Right renal pelvis (tissue), 4 donors: ENCODE results near the gene PIGL. TPM values are rescaled to one million over a fixed set of nuclear protein-coding genes. Genes with fewer than 3 reads are reported as not detected.
"Not testable (repeated sequence)": the region's sequence is repeated elsewhere in the genome, so short reads cannot be mapped to it uniquely, and the experiment has no call there.

Experiments
- DNase-seq, 4 donors: peaks; one replicate each; pipeline ENCODE4 v3.0.0-alpha.2; 2013; ENCODE audit warnings: low read depth in 4 of 4, low spot score in 3 of 4, missing footprints in 1 of 4
- polyA plus RNA-seq, 4 donors: library from polyadenylated mRNA; unstranded; fragments of 120-200 nt; gene quantifications; one replicate each; pipeline ENCODE4 v1.2.1, GENCODE V29; 2013; ENCODE audit not compliant: insufficient read length in 4 of 4

Gene PIGL
- polyA plus RNA-seq: 10 to 100 TPM; 23.6 to 28.9 (median 26.0) TPM

- DNase-seq: peak; percentile 85 to 91 (median 89)
Measured at GRCh38 chr17:16217002-16217635, at the start of gene PIGL. PIGL (plus strand) TSS chr17:16217210; CDS start chr17:16217227, 17 bp downstream.

- DNase-seq: no peak
Measured at GRCh38 chr17:16171613-16172012, 45.4 kb upstream of the PIGL start.

DNA sequence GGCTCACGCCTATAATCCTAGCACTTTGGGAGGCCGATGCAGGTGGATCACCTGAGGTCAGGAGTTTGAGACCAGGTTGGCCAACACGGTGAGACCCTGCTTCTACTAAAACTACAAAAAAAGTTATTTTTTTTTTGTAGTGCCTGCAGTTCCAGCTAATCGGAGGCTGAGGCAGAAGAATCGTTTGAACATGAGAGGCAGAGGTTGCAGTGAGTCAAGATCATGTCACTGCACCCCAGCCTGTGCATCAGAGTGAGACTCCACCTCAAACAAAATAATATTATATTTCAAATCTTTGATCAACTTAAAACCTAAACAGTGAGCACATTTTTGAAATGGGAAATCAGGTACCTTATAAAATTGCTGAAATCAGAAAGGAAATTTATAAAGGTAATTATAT lies 38.2 kb upstream of the PIGL start:
- no peak for DNase-seq

- DNase-seq: no peak
Measured at GRCh38 chr17:16181581-16181980, 35.4 kb upstream of the PIGL start.

DNA sequence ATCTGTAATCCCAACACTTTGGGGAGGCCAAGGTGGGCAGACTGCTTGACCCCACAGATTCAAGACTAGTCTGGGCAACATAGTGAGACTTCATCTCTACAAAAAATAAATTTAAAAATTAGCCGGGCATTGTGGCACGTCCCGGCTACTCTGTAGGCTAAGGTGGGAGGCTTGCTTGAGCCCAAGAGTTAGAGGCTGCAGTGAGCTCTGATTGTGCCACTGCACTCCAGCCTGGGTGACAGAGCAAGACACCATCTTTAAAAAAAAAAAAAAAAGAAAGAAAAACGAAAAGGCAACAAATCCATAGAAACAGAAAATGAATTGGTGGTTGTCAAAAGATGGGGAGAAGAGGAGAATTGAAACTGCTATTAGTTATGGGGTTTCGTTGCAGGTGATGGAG lies 29.4 kb upstream of the PIGL start:
- no peak for DNase-seq

- no peak for DNase-seq
Measured at GRCh38 chr17:16189791-16190348, 27.1 kb upstream of the PIGL start.

GRCh38 chr17:16190703-16191360 lies 26.2 kb upstream of the PIGL start:
- no peak for DNase-seq

DNA sequence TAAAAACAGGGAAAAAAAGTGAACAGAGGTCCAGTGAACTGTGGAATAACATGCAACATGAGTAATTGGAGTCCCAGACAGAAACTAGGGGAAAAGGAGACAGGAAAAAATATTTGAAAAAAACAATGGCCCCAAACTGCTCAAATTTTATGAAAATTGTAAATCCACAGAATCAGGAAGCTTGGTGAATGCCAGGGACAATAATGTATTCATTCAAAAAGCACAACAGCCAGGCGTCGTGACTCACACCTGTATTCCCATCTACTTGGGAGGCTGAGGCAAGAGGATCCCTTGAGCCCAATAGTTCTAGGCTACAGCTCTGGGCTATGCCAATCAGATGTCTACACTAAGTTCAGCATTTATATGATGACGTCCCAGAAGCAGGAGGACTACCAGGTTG lies 25.4 kb upstream of the PIGL start:
- no peak for DNase-seq

- not testable (repeated sequence) for DNase-seq
Measured at GRCh38 chr17:16194307-16194835, 22.6 kb upstream of the PIGL start.

DNA sequence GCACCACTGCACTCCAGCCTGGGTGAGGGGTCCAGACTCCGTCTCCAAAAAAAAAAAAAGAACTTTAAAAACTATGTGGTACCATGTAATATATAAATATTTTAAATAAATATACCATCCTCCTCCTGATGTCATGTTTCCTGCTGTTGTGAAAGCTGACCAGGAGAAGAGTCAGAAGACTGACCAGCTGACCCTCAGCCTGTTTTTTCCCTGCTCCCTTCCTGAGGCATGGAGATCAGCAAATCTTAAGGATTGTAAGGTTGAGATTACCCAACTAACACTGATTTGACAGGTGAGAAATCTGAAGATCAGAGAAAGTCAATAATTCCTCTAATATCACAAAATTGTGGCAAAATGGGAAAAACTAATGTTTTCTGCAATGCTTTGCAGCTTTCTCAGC lies 19.7 kb upstream of the PIGL start:
- no peak for DNase-seq

- DNase-seq: no peak
Measured at GRCh38 chr17:16199093-16199492, 17.9 kb upstream of the PIGL start.

DNA sequence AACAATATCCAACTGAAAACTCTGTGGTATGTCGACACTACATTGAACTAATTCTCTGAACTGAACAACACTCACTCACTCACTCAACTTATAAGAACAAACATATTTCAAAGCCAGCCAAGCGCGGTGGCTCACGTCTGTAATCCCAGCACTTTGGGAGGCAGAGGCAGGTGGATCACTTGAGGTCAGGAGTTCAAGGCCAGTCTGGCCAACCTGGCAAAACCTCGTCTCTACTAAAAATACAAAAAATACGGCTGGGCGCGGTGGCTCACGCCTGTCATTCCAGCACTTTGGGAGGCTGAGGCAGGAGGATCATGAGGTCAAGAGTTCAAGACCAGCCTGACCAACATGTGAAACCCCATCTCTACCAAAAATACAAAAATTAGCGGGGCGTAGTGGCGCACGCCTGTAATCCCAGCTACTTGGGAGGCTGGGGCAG lies 15.3 kb upstream of the PIGL start:
- not testable (repeated sequence) for DNase-seq

- DNase-seq: not testable (repeated sequence)
Measured at GRCh38 chr17:16202554-16203500, 14.2 kb upstream of the PIGL start.

GRCh38 chr17:16204763-16205162 lies 12.2 kb upstream of the PIGL start:
- DNase-seq: not testable (repeated sequence)

DNA sequence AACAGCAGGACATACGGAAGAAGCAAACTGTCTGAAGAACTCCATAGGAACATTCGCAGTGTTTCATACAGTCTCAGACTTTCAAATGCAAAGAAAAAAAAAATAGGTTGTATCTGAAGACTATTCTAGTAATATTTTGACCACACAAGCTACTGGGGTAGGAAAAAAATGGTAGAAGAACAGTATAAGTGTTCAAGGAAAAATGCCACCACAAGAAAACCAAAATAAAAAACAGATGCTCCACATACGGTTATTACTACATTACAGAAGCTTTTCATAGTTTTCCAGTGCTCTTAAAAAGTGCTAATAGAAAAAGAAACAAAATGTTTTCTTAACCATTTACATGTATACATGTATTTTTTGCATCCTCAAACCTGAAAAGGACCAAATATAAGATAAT lies 5.4 kb upstream of the PIGL start:
- no peak for DNase-seq

DNA sequence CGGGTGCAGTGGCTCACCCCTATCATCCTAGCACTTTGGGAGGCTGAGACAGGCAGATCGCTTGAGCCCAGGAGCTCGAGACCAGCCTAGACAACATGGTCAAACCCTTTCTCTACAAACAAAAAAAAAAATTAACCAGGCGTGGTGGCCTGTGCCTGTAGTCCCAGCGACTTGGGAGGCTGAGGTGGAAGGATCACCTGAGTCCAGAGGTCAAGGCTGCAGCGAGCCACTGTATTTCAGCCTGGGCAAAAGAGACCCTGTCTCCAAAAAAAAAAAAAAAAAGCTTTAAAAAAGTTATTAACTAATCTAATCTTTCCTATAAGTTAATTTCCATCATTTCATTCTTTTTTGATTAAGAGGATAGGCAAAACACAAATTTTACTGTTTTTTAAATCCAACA lies 4.2 kb upstream of the PIGL start:
- DNase-seq: no peak

- no peak for DNase-seq
Measured at GRCh38 chr17:16214190-16215001, 2.6 kb upstream of the PIGL start.

GRCh38 chr17:16215002-16215272 lies 2.1 kb upstream of the PIGL start:
- DNase-seq: no peak

- DNase-seq: peak; percentile 86 to 92 (median 90)
Measured at GRCh38 chr17:16215273-16215964, 1.6 kb upstream of the PIGL start, which contains the start of gene NCOR1. NCOR1 (minus strand) TSS chr17:16215534; CDS start chr17:16194569, 20,965 bp downstream.
